Neuron (in vitro differentiated cells): ENCODE data around the gene RAMP3.

Experiments
- H2AFZ ChIP-seq: one replicate; pipeline ENCODE4 v1.6.1; 2013; ENCODE audit warnings: low read depth, mild to moderate bottlenecking, inconsistent platforms, low read length, moderate library complexity
- H3K27me3 ChIP-seq: one replicate; pipeline ENCODE4 v1.6.1; 2013; ENCODE audit warnings: low read length; ENCODE audit not compliant: insufficient read depth
- H3K36me3 ChIP-seq: one replicate; pipeline ENCODE4 v1.6.1; 2013; ENCODE audit warnings: low read length; ENCODE audit not compliant: insufficient read depth
- H3K4me1 ChIP-seq: one replicate; pipeline ENCODE4 v1.6.1; 2013; ENCODE audit warnings: low read length; ENCODE audit not compliant: insufficient read depth
- H3K4me3 ChIP-seq: 2 replicates; pipeline ENCODE4 v1.5.1; 2013; ENCODE audit warnings: mild to moderate bottlenecking, low read length, moderate library complexity
- H3K9me3 ChIP-seq: one replicate; pipeline ENCODE4 v1.6.1; 2013; ENCODE audit warnings: low read length

RAMP3 gene

DNA sequence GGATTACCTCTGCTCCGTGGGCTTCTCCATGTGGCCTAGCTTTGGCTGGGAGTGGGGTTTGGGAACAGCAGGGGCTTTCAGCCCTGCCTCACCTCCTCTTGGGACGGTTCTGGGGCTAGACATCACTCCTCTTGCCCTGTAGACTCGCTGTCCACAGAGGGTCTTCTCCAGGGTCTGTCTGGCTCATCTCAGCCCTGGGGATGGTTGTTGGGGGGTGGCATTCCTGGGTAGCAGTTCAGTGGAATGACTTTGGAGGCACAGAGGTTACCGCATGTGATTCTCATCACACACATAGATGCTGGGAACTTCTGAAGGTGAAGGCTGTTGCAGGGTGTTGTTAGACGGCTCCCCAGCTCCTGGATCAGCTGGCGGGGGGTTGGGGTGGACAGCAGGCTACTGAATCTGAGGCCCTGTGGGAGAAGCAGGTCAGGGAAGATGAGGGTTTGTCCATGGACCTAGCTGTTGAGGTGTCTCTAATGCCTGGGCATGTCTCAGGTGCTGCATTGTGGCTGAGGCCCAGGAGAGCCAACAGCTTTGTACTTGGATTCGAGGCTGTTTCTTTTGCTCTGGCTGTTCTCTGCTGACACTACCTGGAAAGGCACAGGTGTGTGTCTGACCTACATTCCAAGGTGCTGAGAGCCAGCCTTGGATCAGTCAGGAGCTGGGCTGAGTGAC lies 23.8 kb downstream of the RAMP3 start:
- no peaks in the 10 kb centered on the region for H3K27me3 ChIP-seq
- no peaks in the 10 kb centered on the region for H3K9me3 ChIP-seq
- H3K4me3 ChIP-seq = no peak overlapping the region
- H3K36me3 ChIP-seq = no peaks in the 10 kb centered on the region
- no peak overlapping the region for H2AFZ ChIP-seq
- no peaks in the 10 kb centered on the region for H3K4me1 ChIP-seq

DNA sequence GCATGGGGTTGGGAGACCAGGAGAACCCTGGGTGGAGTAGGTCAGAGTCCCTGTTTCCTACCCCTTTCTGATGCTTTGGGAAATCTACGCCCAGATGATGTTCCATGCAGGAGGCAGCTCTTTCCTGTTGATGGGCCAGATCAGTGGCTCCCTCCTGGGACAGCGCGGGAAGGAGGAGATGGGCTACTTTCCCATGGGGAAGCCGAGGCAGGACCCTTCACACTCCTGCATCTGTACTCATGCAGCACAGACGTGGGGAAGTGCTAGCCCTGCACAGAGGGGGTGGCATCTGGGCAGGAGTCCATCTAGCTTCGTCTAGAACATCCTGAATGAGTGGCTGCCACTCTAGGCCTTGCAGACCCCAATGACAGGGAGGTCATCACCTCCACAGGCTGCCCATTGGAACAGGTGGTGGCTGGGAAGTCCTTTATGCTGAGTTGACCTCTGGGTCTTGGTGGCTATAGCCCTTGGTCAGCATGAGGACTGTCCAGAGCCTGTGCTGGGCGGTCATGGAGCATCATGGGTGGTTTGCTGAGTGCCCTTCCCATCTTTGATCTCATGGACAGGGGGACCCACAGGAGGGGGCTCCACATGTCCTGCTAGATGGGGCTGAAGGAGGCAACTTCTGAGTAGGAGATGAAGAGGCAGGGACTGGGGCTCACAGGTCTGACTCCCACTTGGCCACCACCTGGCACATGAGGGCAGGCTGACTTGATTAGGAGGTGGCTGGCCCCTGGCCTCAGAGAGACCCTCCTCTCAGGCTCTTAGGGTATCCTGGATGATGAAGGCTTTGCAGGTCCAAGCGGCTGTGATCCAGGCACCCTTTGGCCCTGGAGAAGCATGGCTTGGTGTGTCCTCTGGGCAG lies 24.6 kb downstream of the RAMP3 start:
- Histone ChIP-seq H3K27me3 (no peaks in the 10 kb centered on the region), H3K9me3 (no peaks in the 10 kb centered on the region), H2AFZ (no peak overlapping the region), H3K4me1 (no peaks in the 10 kb centered on the region), H3K36me3 (no peaks in the 10 kb centered on the region), H3K4me3 (no peak overlapping the region)

DNA sequence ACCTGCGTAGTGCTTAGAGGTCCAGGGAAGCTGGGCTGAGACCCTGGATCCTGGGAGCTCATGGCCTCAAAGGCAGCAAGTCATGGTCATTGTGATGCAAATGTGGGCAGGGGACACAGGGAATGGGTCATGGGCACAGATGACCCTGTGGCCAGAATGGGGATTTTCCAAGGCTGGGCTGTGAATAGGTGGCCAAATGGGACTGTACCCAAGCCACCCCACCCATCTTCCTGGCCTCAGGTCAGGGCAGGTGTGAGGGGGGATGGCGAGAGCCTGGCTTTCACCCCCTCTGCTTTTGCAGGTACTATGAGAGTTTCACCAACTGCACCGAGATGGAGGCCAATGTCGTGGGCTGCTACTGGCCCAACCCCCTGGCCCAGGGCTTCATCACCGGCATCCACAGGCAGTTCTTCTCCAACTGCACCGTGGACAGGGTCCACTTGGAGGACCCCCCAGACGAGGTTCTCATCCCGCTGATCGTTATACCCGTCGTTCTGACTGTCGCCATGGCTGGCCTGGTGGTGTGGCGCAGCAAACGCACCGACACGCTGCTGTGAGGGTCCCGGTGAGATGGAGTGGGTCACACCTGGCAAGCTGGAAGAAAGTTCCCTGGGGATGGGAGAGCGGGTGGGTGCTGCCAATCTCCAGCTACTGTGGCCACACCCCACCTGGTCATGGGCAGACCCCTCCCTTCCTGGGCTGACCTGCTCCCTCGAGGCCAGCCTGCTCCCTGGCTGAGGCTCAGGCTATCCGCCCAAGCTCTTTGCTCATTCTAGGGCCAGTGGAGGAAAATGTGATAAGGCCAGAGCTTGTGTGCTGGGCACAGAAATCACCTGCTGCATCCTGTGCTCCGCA lies 25.5 kb downstream of the RAMP3 start:
- Histone ChIP-seq H3K4me1 (no peaks in the 10 kb centered on the region), H3K4me3 (no peak overlapping the region), H3K9me3 (no peaks in the 10 kb centered on the region), H3K27me3 (no peaks in the 10 kb centered on the region), H2AFZ (no peak overlapping the region), H3K36me3 (no peaks in the 10 kb centered on the region)

DNA sequence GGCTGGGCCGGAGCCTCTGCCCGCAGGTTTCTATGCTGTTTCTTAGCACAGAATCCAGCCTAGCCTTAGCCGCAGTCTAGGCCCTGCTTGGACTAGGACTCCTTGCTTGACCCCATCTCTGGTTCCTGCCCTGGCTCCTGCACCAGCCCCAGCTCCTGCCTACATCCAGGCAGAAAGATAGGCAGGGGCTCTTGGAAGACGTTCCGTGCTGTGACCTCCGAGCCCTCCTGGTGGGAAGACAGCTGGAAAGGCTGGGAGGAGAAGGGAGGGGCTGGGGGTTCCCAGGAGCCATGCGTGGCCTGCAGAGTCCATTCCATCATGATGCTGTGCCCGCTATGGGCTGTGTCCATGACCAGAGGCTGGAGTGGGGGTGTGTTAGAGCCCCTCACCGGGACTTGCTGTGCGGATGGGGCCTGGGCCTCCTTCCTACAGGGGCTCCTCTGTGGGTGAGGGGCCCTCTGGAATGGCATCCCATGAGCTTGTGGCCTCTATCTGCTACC lies 26.2 kb downstream of the RAMP3 start:
- no peaks in the 10 kb centered on the region for H3K9me3 ChIP-seq
- H3K4me1 ChIP-seq = no peaks in the 10 kb centered on the region
- no peaks in the 10 kb centered on the region for H3K27me3 ChIP-seq
- H3K4me3 ChIP-seq = no peak overlapping the region
- H3K36me3 ChIP-seq = no peaks in the 10 kb centered on the region
- no peak overlapping the region for H2AFZ ChIP-seq

DNA sequence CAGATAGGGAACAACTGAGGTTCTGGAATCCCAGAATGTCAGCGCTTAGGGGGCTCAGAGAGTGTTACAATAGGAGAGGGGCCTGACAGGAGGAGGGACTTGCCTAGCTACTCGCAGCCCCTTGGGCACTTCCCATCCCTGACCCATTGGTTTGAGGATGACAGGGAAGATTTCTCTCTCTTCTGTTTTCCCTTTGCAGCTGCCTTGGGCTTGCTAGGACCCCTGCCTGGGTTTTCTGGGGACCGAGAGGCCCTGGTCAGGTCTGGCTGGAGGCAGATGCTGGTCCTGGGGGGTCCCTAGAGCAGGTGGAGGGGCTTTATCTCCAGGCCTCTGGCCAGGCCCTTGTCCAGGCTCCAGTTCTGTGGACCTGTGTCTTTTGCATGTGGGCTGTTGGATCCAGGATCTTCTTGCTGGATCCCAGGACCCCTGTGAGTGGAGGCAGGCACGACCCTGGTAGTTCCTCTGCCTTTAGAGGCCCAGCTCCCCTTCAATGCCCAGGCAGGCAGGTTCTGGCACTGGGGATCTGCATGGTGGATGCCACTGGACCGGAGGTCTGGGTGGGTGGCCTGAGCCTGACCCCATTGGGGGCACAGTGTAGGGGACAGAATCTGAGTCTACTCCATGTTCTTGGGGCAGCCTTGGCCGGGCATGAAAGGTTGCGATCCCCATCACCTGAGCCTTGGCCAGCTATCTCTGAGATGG lies 26.9 kb downstream of the RAMP3 start:
- Histone ChIP-seq H3K4me1 (no peaks in the 10 kb centered on the region), H3K4me3 (no peak overlapping the region), H3K36me3 (no peaks in the 10 kb centered on the region), H3K27me3 (no peaks in the 10 kb centered on the region), H3K9me3 (no peaks in the 10 kb centered on the region), H2AFZ (no peak overlapping the region)

DNA sequence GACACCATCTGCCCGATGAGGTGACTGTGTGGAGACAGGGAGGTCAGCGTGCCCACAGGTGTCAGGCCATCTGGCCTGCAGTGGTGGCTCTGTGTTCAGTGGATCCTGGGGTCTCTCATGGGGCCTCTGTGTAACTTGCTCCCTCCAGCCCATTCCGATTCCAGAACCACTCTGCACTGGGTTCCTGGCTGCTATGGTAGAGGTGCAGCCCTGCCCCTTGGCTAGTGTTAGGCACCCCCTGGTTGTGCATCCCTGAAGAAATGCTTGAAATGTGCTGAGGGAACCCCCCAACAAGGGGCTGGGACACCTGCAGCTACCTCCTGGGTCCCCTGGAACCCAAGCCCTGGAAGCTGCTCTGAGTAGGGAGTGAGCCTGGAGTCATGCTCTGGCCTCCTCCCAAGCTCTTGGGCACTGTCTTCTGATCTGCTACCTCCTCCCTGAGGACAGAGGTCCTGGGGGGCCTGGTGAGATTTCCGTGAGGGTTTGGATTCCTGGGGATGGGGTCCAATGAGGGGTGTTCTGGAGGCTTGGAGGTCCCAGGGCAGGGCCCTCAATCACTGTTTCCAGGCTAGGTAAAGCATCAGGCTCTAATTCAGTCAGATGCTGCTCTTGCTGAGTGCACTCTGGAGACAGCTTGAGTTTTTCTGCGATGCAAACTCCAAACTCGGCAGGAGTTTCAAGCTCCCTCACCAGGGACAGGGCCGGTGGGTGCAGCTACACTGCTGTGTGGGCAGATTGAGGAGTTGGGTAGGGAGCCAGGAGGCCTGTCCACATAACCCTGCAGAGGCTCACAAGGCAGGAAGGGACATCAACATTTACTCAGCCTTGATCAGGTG lies 27.7 kb downstream of the RAMP3 start:
- H3K4me1 ChIP-seq = peaks cover under 1% of the 10 kb centered on the region
- H2AFZ ChIP-seq = no peak overlapping the region
- no peak overlapping the region for H3K4me3 ChIP-seq
- H3K27me3 ChIP-seq = no peaks in the 10 kb centered on the region
- H3K36me3 ChIP-seq = no peaks in the 10 kb centered on the region
- no peaks in the 10 kb centered on the region for H3K9me3 ChIP-seq

DNA sequence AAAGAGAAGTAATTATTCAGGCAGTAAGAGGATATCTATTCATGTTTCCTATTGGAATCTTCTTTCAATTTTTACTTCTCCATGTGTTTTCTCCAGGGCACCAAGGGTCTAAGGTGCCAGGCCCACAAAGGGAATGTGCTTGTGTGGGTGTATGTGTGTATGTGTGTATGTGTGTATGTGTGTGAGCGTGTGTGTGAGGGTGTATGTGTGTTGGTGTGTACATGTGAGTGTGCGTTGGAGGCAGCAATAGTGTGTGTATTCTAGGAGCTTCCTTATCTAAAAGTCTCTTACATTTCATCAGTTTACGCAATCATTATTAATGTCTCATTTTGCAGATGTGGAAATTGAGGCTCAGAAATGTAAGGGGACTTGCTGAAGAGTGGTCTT lies 28.3 kb downstream of the RAMP3 start:
- no peaks in the 10 kb centered on the region for H3K27me3 ChIP-seq
- peaks cover 7% of the 10 kb centered on the region for H3K4me1 ChIP-seq
- no peak overlapping the region for H3K4me3 ChIP-seq
- no peaks in the 10 kb centered on the region for H3K9me3 ChIP-seq
- no peaks in the 10 kb centered on the region for H3K36me3 ChIP-seq
- no peak overlapping the region for H2AFZ ChIP-seq

DNA sequence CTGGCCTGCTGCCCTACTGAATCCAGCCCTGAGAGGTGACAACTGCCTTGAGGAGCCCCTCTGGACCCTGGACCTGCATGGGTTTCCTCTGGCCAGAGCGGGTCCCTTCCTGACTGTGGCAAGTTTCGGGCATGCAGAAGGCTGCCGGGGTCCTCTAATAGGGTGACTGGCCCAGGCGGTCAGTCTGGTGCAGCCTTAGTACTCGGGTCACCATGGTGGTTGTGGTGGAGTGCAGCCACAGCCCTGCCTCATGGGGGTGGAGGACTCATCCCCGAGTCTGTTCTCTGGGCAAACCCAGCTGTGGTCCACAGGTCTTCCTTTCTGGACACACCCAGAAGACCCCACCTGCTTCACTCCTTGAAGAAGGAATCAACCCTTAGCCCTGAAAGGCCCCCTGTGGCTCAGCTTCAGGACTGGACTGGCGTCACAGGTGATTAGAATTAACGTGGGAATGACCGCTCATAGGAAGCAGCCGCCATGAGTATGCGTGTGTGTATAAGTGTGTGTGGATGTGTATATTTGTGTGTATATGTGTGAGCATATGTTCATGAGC lies 28.7 kb downstream of the RAMP3 start:
- no peaks in the 10 kb centered on the region for H3K27me3 ChIP-seq
- H3K9me3 ChIP-seq = no peaks in the 10 kb centered on the region
- H3K4me3 ChIP-seq = no peak overlapping the region
- H3K36me3 ChIP-seq = no peaks in the 10 kb centered on the region
- peaks cover 10% of the 10 kb centered on the region for H3K4me1 ChIP-seq
- no peak overlapping the region for H2AFZ ChIP-seq

DNA sequence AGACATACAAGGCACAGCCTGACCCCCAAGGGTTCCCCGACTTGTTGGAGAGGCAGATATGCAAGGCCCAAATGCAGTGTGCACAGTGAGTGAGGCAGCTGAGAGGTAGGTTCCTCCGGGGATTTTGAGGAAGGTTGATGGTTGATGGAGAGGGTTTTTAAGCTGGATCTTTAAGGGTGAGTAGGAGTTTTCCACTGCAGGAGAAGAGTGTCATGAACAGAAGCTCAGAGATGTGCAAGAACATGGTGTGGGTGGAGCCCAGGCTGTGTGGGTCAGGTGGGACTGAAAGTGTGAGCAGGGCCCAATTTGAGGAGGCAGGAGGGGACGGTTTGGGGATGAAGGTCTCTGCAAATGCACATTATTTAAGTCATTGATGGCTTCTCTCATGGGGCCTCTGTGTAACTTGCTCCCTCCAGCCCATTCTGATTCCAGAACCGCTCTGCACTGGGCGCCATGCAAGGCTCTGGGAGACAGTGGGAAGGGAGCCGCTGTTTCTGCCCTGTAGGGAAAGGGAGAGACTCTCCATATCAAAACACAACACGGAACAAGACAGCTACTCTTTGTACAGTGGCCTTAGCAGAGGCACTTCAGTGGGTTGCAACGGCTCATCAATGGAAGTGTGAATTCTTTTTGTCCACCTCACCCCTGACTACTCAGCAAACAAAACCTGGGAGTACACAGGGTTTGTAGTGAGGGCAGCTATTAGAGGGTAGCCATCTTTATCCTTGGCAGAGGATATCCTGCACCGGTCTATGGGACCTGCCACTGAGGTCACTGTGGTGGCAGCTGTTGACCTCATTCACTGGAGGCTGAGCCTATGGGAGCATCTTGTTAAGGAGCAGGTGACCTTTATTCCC lies 29.7 kb downstream of the RAMP3 start:
- no peaks in the 10 kb centered on the region for H3K36me3 ChIP-seq
- H3K4me3 ChIP-seq = no peak overlapping the region
- H3K4me1 ChIP-seq = peaks cover 10% of the 10 kb centered on the region
- H3K27me3 ChIP-seq = no peaks in the 10 kb centered on the region
- H2AFZ ChIP-seq = no peak overlapping the region
- no peaks in the 10 kb centered on the region for H3K9me3 ChIP-seq

DNA sequence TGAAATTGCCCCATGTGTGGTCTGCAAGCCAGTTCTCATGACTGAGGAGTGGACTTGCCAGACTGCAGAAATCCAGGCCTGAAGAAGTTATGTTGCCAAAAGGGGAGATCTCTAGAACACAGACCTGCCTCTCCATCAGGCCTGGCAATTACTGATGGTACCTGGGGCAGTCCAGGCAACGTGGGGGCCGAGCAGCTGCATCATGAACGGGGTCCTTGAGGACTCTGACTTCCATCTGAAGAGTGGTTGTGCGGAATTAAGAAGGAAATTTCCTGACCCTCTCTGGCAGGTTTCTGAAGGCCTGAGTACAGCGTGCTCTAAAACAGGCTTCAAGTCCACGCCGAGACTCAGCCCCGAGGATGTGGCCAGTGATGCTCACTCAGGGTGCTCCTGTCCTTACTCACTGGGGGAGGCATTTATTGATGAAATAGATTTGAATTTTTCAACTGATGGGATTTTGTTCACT lies 30.4 kb downstream of the RAMP3 start:
- Histone ChIP-seq H3K4me1 (peaks cover 10% of the 10 kb centered on the region), H3K9me3 (no peaks in the 10 kb centered on the region), H2AFZ (no peak overlapping the region), H3K4me3 (no peak overlapping the region), H3K36me3 (no peaks in the 10 kb centered on the region), H3K27me3 (no peaks in the 10 kb centered on the region)

DNA sequence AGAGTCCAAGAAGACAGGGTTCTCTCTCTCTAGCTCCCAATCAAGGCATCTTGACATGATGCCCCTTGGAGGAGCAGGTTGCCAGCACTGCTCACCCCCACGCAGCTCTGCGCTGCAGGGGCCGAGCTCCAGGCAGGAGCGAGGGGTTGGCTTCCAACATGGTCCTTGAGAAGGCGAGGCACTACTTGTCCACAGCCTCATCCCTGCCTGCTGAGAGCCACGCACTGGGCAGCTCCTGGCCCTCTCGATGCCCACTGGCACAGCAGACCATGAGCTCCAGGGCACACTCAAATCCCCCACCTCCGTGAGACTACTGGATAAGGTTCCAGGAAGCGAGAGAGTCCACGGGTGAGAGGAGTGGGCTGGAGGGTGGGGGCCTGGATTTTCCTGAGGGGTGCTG lies 31.1 kb downstream of the RAMP3 start:
- H2AFZ ChIP-seq = no peak overlapping the region
- H3K27me3 ChIP-seq = no peaks in the 10 kb centered on the region
- no peak overlapping the region for H3K4me3 ChIP-seq
- H3K4me1 ChIP-seq = peaks cover 10% of the 10 kb centered on the region
- no peaks in the 10 kb centered on the region for H3K9me3 ChIP-seq
- no peaks in the 10 kb centered on the region for H3K36me3 ChIP-seq
